Astrocyte (in vitro differentiated cells and primary cell): Measurements from ENCODE around the gene FHL2.

Source experiments
- EZH2 ChIP-seq: IDR thresholded peaks from 2 replicates; pipeline ENCODE4 v1.6.1; 2012; ENCODE audit warnings: mild to moderate bottlenecking, low read length, inconsistent platforms; ENCODE audit not compliant: insufficient read depth
- TF ChIP-seq, protein P1 (sequence below): IDR thresholded peaks from 2 replicates; pipeline ENCODE4 v1.5.1; 2011; ENCODE audit warnings: low read depth, mild to moderate bottlenecking, inconsistent platforms, low read length, moderate library complexity; ENCODE audit not compliant: insufficient read depth

DNA sequence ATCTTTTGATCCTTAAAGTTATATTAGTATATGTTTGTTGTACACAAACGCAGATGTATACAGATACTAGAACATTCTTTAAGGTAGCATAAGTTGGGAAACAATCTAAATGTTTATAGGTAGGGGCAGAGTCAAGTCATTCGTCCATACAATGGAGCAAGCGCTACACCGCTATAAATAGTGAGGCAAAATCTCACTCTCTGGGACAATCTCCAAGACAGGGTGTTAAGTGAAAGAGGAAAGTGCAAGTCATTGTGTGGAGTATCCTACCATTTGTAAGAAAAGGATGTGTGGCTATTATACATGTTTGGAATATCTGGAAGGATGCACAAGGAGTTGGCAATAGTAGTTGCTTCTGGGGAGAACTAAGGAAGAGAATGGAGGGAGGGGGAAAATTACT, 16.2 kb upstream of the FHL2 start:
- no peak for TF ChIP-seq EZH2
- TF ChIP-seq, protein P1, sequence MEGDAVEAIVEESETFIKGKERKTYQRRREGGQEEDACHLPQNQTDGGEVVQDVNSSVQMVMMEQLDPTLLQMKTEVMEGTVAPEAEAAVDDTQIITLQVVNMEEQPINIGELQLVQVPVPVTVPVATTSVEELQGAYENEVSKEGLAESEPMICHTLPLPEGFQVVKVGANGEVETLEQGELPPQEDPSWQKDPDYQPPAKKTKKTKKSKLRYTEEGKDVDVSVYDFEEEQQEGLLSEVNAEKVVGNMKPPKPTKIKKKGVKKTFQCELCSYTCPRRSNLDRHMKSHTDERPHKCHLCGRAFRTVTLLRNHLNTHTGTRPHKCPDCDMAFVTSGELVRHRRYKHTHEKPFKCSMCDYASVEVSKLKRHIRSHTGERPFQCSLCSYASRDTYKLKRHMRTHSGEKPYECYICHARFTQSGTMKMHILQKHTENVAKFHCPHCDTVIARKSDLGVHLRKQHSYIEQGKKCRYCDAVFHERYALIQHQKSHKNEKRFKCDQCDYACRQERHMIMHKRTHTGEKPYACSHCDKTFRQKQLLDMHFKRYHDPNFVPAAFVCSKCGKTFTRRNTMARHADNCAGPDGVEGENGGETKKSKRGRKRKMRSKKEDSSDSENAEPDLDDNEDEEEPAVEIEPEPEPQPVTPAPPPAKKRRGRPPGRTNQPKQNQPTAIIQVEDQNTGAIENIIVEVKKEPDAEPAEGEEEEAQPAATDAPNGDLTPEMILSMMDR: no peak
